ENCODE data around the gene MTERF4. TPM values are rescaled to one million over a fixed set of nuclear protein-coding genes. Genes with fewer than 3 reads are reported as not detected.

MTERF4 gene
- total RNA-seq, 1 experiment from 2014 or later: 30.0 TPM

DNA sequence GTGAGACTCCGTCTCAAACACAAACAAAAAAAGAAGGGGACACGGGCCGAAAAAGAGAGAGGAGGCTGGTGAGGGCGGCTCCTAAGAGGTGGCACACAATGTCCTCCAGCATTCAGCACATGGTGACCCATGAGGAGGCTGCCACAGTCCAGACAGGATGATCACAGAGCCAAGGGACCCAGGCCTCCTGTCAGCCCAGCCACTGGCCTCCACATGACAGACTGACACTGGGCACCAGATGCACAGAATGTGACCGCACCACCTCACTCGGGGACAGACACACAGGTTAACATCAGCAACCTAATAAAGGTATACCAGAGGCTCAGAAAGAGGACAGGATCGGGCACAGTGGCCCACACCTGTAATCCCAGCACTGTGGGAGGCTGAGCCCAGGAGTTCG is 26.2 kb upstream of the MTERF4 start:
- Histone ChIP-seq H3K36me3 (peaks cover 49% of the 10 kb centered on the region), H3K27me3 (replicated peaks) (no peaks in the 10 kb centered on the region), H3K27ac (no peak overlapping the region), H3K9me3 (replicated peaks) (no peaks in the 10 kb centered on the region), H3K4me1 (replicated peaks) (no peaks in the 10 kb centered on the region), H3K4me3 (no peak overlapping the region)
- DNase-seq (ENCODE audit: low read depth in 1 of 2, low spot score in 2 of 2): no peak

DNA sequence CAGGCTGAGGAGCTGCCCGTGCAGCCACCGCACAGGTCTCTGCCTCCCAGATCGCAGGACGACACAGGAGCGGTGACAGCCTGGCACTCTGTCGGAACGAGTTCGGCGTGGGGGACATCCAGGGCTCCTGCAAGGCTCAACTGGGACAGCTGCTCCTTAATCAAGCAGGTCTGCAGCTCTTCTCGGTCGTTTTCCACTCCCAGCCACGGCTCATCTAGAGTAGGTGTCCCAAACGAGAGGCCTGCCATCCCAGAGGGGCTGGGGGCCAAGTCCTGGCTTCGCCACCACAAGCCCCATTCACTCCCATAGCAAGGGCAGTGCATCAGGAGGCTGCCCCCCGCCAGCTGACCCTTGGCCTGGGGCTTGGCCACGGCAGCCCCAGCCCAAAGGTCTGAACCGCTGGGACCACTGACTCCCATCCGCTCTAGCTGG is 24.7 kb upstream of the MTERF4 start:
- no peaks in the 10 kb centered on the region for H3K27me3 ChIP-seq (replicated peaks)
- H3K4me3 ChIP-seq: no peak overlapping the region
- no peak for DNase-seq (ENCODE audit: low read depth in 1 of 2, low spot score in 2 of 2)
- H3K27ac ChIP-seq: no peak overlapping the region
- no peaks in the 10 kb centered on the region for H3K4me1 ChIP-seq (replicated peaks)
- H3K9me3 ChIP-seq (replicated peaks): no peaks in the 10 kb centered on the region
- H3K36me3 ChIP-seq: peaks cover 53% of the 10 kb centered on the region

DNA sequence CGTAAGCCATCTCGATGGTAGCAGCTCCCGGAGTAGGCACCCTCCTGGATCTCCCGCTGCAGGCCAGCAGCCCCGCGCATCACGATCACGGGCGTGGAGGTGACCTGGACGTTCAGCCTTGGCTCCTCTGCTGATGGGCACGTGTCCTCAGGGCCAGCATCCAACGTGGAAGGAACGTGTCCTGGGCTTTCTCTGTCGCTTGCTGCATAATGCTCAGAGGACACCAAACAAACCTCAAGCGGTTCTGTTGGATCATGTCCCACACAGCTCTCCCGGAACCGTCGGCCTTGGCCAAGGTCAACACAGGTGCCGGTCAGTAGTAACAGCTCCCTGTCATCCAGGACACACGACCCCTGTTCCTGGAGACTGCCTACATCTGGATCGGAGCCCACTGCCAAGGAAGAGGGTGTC is 24.1 kb upstream of the MTERF4 start:
- no peaks in the 10 kb centered on the region for H3K9me3 ChIP-seq (replicated peaks)
- H3K27ac ChIP-seq: no peak overlapping the region
- H3K4me1 ChIP-seq (replicated peaks): no peaks in the 10 kb centered on the region
- DNase-seq (ENCODE audit: low read depth in 1 of 2, low spot score in 2 of 2): no peak
- H3K36me3 ChIP-seq: peaks cover 55% of the 10 kb centered on the region
- H3K4me3 ChIP-seq: no peak overlapping the region
- H3K27me3 ChIP-seq (replicated peaks): no peaks in the 10 kb centered on the region

DNA sequence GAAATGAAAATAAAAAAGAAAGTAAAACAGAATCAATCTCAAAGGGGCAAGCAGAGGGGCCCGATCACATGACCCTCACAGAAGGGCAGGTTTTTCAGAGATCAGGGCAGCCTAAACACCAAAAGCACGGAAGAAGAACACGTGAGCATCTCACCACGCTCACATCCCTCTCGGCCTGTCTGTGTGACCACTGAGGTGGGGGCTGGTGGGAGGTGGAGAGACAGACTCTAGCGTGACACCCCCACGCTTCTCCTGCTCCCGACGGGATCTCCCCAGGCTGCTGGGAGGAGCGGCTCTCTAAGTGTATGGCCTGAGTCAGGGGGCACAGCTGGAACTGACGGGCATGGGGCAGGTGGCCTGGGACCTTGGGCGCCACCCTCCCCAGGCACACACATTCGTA is 23.5 kb upstream of the MTERF4 start:
- Histone ChIP-seq H3K9me3 (replicated peaks) (no peaks in the 10 kb centered on the region), H3K27ac (no peak overlapping the region), H3K27me3 (replicated peaks) (no peaks in the 10 kb centered on the region), H3K4me1 (replicated peaks) (no peaks in the 10 kb centered on the region), H3K36me3 (peaks cover 61% of the 10 kb centered on the region), H3K4me3 (no peak overlapping the region)
- no peak for DNase-seq (ENCODE audit: low read depth in 1 of 2, low spot score in 2 of 2)

DNA sequence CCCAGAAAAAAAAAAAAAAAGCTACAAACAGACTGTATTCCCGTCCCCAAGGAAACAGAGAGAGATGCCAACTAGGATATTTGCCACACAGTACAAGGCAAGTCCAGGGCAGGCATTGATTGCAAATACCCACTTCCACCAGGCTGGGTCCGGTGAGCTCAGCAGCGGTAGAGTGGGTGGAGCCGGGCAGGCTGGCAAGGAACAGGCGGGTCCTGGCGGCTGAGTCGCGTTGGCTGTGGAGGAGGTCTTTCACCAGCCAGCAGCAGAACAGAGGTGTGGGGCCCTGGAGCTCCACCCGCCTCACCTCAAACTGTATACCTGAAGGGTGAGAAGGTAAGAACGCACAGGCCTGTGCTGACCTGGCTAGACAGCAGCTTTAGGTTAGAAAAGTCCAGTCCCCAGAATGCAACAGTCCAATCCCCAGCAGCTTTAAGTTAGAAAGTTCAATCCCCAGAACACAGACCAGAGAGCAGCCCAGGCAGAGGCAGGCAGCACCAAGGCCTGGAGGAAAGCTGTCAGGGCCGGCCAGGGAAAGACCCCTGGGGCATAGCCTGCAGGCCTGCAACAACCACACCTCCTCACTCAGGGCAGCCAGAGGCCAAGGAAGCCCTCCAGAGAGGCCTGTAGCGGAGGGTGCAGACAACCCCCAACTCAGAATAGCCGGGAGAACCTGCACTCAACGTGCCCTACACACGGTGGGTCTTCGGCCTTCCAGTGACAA is 21.9 kb upstream of the MTERF4 start:
- Histone ChIP-seq H3K27ac (no peak overlapping the region), H3K4me1 (replicated peaks) (no peaks in the 10 kb centered on the region), H3K4me3 (no peak overlapping the region), H3K9me3 (replicated peaks) (no peaks in the 10 kb centered on the region), H3K36me3 (peaks cover 60% of the 10 kb centered on the region), H3K27me3 (replicated peaks) (no peaks in the 10 kb centered on the region)
- DNase-seq (ENCODE audit: low read depth in 1 of 2, low spot score in 2 of 2): no peak

DNA sequence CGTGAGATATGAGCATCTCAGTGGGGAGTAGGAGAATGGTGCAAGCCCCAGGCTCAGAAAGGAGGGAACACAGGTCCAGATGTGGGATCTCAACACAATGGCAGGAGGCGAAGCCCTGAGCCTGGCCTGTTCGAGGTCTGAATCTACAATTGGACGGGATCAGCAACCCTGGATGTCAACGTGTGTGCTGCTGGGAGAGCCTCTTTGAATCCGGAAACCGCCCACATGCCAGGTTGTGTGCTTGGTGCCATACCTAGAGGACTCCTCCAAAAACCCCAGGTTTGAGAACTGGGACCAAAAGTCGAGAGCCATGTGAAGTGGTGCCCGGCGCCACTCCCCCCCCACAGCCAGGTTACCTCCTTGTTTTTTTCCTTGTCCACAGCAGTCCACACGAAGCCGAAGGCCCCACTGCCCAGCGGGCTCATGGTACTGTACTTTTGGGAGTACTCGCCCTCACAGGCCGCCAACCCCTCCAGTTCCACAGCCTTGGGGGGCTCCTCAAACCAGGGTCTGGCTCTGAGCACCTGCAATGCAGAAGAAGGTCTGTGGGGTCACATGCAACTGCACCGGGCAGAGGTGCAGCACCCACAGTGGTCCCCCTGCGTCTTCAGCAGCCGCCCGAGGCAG is 20.4 kb upstream of the MTERF4 start:
- Histone ChIP-seq H3K9me3 (replicated peaks) (no peaks in the 10 kb centered on the region), H3K36me3 (peaks cover 60% of the 10 kb centered on the region), H3K27me3 (replicated peaks) (no peaks in the 10 kb centered on the region), H3K27ac (no peak overlapping the region), H3K4me3 (no peak overlapping the region), H3K4me1 (replicated peaks) (no peaks in the 10 kb centered on the region)
- no peak for DNase-seq (ENCODE audit: low read depth in 1 of 2, low spot score in 2 of 2)

DNA sequence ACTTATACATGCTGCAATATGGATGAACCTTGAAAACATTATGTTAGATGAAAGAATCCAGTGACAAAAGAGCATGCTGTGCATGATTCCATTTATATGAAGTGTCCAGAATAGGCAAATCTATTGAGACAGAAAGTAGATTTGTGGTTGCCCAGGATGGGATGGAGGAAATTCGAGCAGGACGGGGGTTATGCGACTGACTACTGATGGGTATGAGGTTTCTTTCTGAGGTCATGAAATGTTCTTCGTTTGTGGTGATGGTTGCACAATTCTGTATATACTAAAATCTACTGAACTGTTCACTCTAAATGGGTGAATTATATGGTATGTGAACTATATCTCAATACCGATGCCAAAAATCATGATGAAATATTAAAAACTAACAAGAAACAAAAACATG is 18.9 kb upstream of the MTERF4 start:
- Histone ChIP-seq H3K4me1 (replicated peaks) (no peaks in the 10 kb centered on the region), H3K9me3 (replicated peaks) (no peaks in the 10 kb centered on the region), H3K27ac (no peak overlapping the region), H3K27me3 (replicated peaks) (no peaks in the 10 kb centered on the region), H3K4me3 (no peak overlapping the region), H3K36me3 (peaks cover 46% of the 10 kb centered on the region)
- no peak for DNase-seq (ENCODE audit: low read depth in 1 of 2, low spot score in 2 of 2)

DNA sequence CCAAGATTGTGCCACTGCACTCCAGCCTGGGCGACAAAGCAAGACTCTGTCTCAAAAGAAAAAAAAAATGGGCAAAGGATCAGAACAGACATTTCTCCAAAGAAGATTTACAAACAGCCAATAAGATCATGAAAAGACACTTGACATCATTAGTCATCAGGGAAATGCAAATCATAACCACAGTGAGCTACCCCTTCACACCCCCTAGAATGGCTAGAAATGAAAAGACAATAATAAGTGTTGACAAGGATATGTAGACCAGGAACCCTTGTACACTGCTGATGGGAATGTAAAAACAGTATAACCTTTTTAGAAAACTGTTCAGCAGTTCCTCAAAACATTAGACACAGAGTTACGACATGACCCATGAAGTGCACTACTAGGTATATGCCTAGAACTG is 18.4 kb upstream of the MTERF4 start:
- no peak for DNase-seq (ENCODE audit: low read depth in 1 of 2, low spot score in 2 of 2)
- Histone ChIP-seq H3K9me3 (replicated peaks) (no peaks in the 10 kb centered on the region), H3K4me1 (replicated peaks) (no peaks in the 10 kb centered on the region)

DNA sequence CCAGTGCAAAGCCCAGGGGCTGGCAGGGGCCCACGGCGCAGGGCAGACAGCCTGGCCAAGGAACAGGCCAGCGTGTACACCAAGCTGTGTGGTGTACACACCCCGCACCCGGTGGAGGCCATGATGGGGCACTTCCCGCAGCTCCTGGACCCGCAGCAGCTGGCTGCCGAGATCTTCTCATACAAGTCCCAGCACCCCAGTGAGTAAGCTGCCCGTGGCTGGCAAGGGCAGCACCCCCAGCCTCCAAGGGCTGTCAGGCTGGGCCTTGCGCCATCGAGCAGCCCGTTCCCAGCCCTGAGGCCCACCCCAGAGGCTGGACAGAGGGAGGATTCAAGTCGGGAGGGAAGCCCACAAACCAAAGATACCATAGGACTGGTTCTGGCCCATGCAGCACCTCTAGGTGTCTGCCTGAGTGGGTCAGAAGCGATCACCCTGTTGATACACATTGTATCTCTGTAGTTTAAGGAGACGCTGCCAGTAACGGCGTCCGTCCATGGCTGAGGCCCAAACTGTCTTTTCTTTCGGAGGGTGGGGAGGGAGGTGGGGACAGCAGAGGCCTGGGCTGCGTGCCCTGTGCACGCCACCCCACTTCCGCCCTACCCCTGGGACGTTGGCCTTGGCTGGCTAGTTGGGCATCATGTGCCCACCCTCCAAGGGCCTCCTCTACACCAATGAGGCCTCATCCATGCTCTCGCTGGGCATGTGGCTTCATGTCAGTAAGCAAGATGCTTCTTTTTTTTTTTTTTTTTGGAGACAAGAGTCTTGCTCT is 16.8 kb upstream of the MTERF4 start:
- Histone ChIP-seq H3K4me1 (replicated peaks) (no peaks in the 10 kb centered on the region), H3K36me3 (peaks cover 46% of the 10 kb centered on the region), H3K4me3 (no peak overlapping the region), H3K27me3 (replicated peaks) (no peaks in the 10 kb centered on the region), H3K9me3 (replicated peaks) (no peaks in the 10 kb centered on the region), H3K27ac (no peak overlapping the region)
- DNase-seq (ENCODE audit: low read depth in 1 of 2, low spot score in 2 of 2): no peak

More for the DNA sequence above, 18.4 kb upstream of the MTERF4 start:
- Histone ChIP-seq H3K27ac (no peak overlapping the region), H3K36me3 (peaks cover 41% of the 10 kb centered on the region), H3K4me3 (no peak overlapping the region), H3K27me3 (replicated peaks) (no peaks in the 10 kb centered on the region)

DNA sequence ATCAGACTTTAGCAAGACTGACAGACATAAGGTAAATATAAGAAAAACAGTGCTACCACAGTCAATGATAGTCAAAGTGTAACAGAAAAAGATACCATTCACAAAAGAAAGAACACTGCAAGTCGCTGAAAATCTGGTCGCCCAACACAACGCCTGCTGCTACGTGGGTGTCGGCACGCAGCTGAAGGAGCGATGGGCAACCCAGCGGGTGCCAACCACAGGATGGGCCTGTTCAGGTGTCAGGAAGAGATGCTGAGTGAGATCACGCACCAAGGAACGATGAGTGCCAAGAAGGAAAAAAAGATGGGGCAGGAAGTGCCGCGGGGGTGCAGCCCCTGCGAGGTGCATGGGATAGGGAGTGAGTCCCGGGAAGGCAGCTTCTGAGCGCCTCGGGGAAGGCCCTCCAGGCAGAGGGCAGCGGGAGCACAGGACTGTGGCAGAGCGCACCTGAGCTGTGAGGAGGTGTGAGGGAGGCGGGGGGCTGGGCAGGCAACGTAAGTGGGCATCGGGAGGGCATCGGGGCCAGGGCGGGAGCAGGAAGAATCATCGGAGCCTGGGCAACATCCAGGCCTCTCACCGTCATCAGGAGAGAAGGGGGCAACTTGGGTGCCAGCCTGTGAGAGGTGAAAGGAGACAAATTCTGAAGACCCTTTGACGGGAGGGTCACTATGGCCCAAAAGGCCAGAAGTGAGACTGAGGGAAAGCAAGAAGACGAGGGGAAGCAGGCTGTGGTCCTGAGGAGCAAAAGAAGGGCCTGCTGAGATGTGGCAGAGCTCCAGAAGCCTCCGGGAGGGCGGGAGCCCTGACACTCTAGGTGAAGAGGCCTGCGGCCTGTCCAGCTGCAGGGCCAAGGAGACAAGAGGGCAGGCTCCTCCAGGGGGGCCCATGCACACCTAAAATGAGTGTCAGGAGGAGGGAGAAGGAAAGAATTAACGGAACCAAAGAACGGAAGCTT is 14.8 kb upstream of the MTERF4 start:
- no peaks in the 10 kb centered on the region for H3K27me3 ChIP-seq (replicated peaks)
- no peak overlapping the region for H3K27ac ChIP-seq
- no peak for DNase-seq (ENCODE audit: low read depth in 1 of 2, low spot score in 2 of 2)
- H3K9me3 ChIP-seq (replicated peaks): no peaks in the 10 kb centered on the region
- no peaks in the 10 kb centered on the region for H3K4me1 ChIP-seq (replicated peaks)
- no peak overlapping the region for H3K4me3 ChIP-seq
- H3K36me3 ChIP-seq: peaks cover 36% of the 10 kb centered on the region

DNA sequence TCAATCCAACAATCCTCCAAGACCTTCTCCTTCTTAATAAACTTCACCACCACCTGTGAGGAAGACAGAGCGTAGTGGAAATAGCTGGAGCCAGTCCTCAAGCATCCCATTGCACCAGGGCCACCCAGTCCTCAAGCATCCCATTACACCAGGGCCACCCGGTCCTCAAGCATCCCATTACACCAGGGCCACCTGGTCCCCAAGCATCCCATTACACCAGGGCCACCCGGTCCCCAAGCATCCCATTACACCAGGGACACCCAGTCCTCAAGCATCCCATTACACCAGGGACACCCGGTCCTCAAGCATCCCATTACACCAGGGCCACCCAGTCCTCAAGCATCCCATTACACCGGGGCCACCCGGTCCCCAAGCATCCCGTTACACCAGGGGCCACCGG is 13.3 kb upstream of the MTERF4 start:
- DNase-seq (ENCODE audit: low read depth in 1 of 2, low spot score in 2 of 2): no peak
- H3K27ac ChIP-seq: no peak overlapping the region
- no peaks in the 10 kb centered on the region for H3K4me1 ChIP-seq (replicated peaks)
- H3K36me3 ChIP-seq: peaks cover 30% of the 10 kb centered on the region
- no peaks in the 10 kb centered on the region for H3K9me3 ChIP-seq (replicated peaks)
- no peaks in the 10 kb centered on the region for H3K27me3 ChIP-seq (replicated peaks)
- H3K4me3 ChIP-seq: no peak overlapping the region

DNA sequence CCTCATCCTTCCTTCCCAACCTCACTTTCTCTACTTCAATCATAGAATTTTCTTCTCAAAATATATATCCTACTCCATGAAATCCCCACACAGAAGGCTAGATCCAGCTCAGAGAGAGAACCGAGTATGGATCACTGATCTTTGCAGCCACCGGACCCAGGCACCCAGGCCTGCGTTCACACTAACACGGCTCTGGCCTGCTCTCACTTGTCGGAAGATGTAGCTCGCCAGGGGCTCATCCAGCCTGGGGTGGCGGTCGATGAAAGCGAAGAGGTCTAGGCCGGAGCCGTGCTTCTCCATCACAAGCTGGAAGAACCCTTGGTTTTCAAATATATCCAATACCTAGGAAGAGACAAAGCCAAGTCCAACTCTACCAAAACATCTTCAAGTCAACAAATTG is 12.7 kb upstream of the MTERF4 start:
- DNase-seq (ENCODE audit: low read depth in 1 of 2, low spot score in 2 of 2): no peak
- H3K4me3 ChIP-seq: no peak overlapping the region

DNA sequence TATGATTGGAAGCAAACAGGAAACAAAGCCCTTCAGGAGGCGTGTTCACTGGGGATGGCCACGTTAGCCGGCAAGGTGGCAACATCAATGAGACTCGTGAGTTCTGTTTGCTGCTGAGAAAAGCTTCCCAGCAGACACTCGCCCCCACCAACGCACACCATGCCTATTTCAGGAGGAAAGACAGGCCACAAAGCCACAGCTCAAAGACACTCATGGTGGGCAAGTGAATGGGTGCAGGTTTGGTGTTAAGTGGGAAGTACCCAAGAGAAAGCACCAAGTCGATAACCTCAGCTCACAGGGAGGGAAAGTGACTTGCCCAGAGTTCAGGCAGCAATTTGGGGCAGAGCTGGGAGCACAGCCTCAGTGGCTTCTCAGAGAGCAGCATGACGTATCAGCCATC is 10.5 kb upstream of the MTERF4 start:
- H3K27me3 ChIP-seq (replicated peaks): no peaks in the 10 kb centered on the region
- peaks cover 38% of the 10 kb centered on the region for H3K36me3 ChIP-seq
- no peaks in the 10 kb centered on the region for H3K9me3 ChIP-seq (replicated peaks)
- no peak overlapping the region for H3K27ac ChIP-seq
- no peak for DNase-seq (ENCODE audit: low read depth in 1 of 2, low spot score in 2 of 2)
- H3K4me3 ChIP-seq: no peak overlapping the region
- H3K4me1 ChIP-seq (replicated peaks): no peaks in the 10 kb centered on the region

More for the DNA sequence above, 12.7 kb upstream of the MTERF4 start:
- Histone ChIP-seq H3K4me1 (replicated peaks) (no peaks in the 10 kb centered on the region), H3K27me3 (replicated peaks) (no peaks in the 10 kb centered on the region), H3K27ac (no peak overlapping the region), H3K9me3 (replicated peaks) (no peaks in the 10 kb centered on the region), H3K36me3 (peaks cover 28% of the 10 kb centered on the region)
